HepG2 (cell line): Measurements from ENCODE around the gene CRTC2. TPM values are rescaled to one million over a fixed set of nuclear protein-coding genes. Genes with fewer than 3 reads are reported as not detected.

Experiments
- AGO2 ChIP-seq: fragments of 200-400 bp; formaldehyde crosslinking; optimal IDR thresholded peaks from 2 replicates; pipeline ENCODE3; 2017; ENCODE audit warnings: mild to moderate bottlenecking, low read depth, low read length, moderate library complexity
- ATAD3A ChIP-seq: sonication (generic); formaldehyde crosslinking; IDR thresholded peaks from 2 replicates; pipeline ENCODE4 v1.4.0; 2020; ENCODE audit warnings: missing genetic modification reagents
- EHMT2 ChIP-seq: fragments of 200-600 bp; sonication (generic); IDR thresholded peaks from 2 replicates; pipeline ENCODE4 v1.7.0; 2017; ENCODE audit warnings: antibody characterized with exemption, low read depth, low read length, borderline replicate concordance
- FOXC1 ChIP-seq: sonication (generic); formaldehyde crosslinking; IDR thresholded peaks from 2 replicates; pipeline ENCODE4 v1.8.0; 2022; ENCODE audit warnings: mild to moderate bottlenecking, missing genetic modification reagents, borderline replicate concordance
- HIVEP1 ChIP-seq: sonication (generic); formaldehyde crosslinking; IDR thresholded peaks from 2 replicates; pipeline ENCODE4 v1.4.0; 2020; ENCODE audit warnings: mild to moderate bottlenecking, missing genetic modification reagents
- JDP2 ChIP-seq: sonication (generic); formaldehyde crosslinking; IDR thresholded peaks from 2 replicates; pipeline ENCODE4 v1.8.1; 2022; ENCODE audit warnings: missing genetic modification reagents, borderline replicate concordance
- KDM3A ChIP-seq: IDR thresholded peaks from 2 replicates; pipeline ENCODE4 v1.6.1; 2018; ENCODE audit warnings: low read depth, missing compliant biosample characterization
- KMT2B ChIP-seq: IDR thresholded peaks from 2 replicates; pipeline ENCODE4 v1.6.1; 2016; ENCODE audit warnings: missing genetic modification reagents, missing compliant biosample characterization
- MTF1 ChIP-seq: sonication (generic); formaldehyde crosslinking; IDR thresholded peaks from 2 replicates; pipeline ENCODE4 v1.5.0; 2020; ENCODE audit warnings: missing genetic modification reagents
- NCOA5 ChIP-seq: sonication (generic); formaldehyde crosslinking; IDR thresholded peaks from 2 replicates; pipeline ENCODE4 v1.4.0; 2020; ENCODE audit warnings: missing genetic modification reagents
- PITX1 ChIP-seq: sonication (generic); formaldehyde crosslinking; IDR thresholded peaks from 2 replicates; pipeline ENCODE4 v1.5.1; 2020; ENCODE audit warnings: mild to moderate bottlenecking, missing genetic modification reagents
- RFX5 ChIP-seq: IDR thresholded peaks from 2 replicates; pipeline ENCODE4 v1.6.1; 2011; ENCODE audit warnings: low read depth, low read length, improper control_type of control experiment
- RNF2 ChIP-seq: fragments of 450-650 bp; conservative IDR thresholded peaks from 2 replicates; pipeline ENCODE4 v1.6.1; 2016; ENCODE audit warnings: low read depth
- STAT5B ChIP-seq: sonication (generic); formaldehyde crosslinking; IDR thresholded peaks from 2 replicates; pipeline ENCODE4 v1.4.0; 2020; ENCODE audit warnings: missing genetic modification reagents
- ZNF136 ChIP-seq: sonication (generic); formaldehyde crosslinking; IDR thresholded peaks from 2 replicates; pipeline ENCODE4 v1.8.1; 2022; ENCODE audit warnings: low read depth, mild to moderate bottlenecking, moderate library complexity, missing genetic modification reagents
- ZNF234 ChIP-seq: sonication (generic); formaldehyde crosslinking; conservative IDR thresholded peaks from 2 replicates; pipeline ENCODE4 v1.5.1; 2020; ENCODE audit warnings: mild to moderate bottlenecking, missing genetic modification reagents
- ZNF251 ChIP-seq: sonication (generic); formaldehyde crosslinking; IDR thresholded peaks from 2 replicates; pipeline ENCODE4 v1.9.0; 2021; ENCODE audit warnings: mild to moderate bottlenecking, missing genetic modification reagents
- ZNF326 ChIP-seq: sonication (generic); formaldehyde crosslinking; IDR thresholded peaks from 2 replicates; pipeline ENCODE4 v1.4.0; 2020; ENCODE audit warnings: missing genetic modification reagents, borderline replicate concordance
- ZSCAN22 ChIP-seq: sonication (generic); formaldehyde crosslinking; IDR thresholded peaks from 2 replicates; pipeline ENCODE4 v1.4.0; 2020; ENCODE audit warnings: mild to moderate bottlenecking, missing genetic modification reagents
- polyA plus RNA-seq, 8 experiments: library from polyadenylated mRNA; depleted of rRNA in 3 of 8; stranded (reverse) in 7 of 8; unstranded in 1 of 8; fragments of >200 nt; fragmentation: Illumina TruSeq in 4 of 8; extraction: Trizol in 4 of 8; gene quantifications; 2 replicates each; pipeline versions ENCODE4 v1.2.1 to v1.2.3, GENCODE V29; 2011 to 2016; ENCODE audit warnings: low read depth in 4 of 8, missing spikeins in 1 of 8, mixed read lengths in 1 of 8; ENCODE audit not compliant: insufficient read depth in 1 of 8
- total RNA-seq, 5 experiments: library from RNA; depleted of rRNA; stranded (reverse); fragments of >200 nt; fragmentation: Illumina TruSeq; extraction: Trizol; gene quantifications; 2 replicates each; pipeline ENCODE4 v1.2.3, GENCODE V29; 2016; ENCODE audit warnings: low read depth in 1 of 5
- TF ChIP-seq, protein P1 (sequence below): sonication (generic); formaldehyde crosslinking; IDR thresholded peaks from 2 replicates; pipeline ENCODE4 v1.4.0; 2020; ENCODE audit warnings: missing genetic modification reagents, low read depth, mild to moderate bottlenecking, borderline replicate concordance
- TF ChIP-seq, protein P2 (sequence below): sonication (generic); formaldehyde crosslinking; IDR thresholded peaks from 2 replicates; pipeline ENCODE4 v1.8.0; 2022; ENCODE audit warnings: mild to moderate bottlenecking, missing genetic modification reagents; ENCODE audit not compliant: insufficient replicate concordance
- TF ChIP-seq, protein P3 (sequence below): sonication (generic); formaldehyde crosslinking; IDR thresholded peaks from 2 replicates; pipeline ENCODE4 v1.4.0; 2020; ENCODE audit warnings: missing genetic modification reagents, borderline replicate concordance
- TF ChIP-seq, protein P4 (sequence below): IDR thresholded peaks from 2 replicates; pipeline ENCODE4 v1.6.1; 2016; ENCODE audit warnings: control low read depth

The CRTC2 gene
- total and polyA plus RNA-seq, 2 of the 13 experiments (the other 11 are each of a cell fraction or from before 2014, with no cell fraction given), result 6.1 to 26.7 TPM

DNA sequence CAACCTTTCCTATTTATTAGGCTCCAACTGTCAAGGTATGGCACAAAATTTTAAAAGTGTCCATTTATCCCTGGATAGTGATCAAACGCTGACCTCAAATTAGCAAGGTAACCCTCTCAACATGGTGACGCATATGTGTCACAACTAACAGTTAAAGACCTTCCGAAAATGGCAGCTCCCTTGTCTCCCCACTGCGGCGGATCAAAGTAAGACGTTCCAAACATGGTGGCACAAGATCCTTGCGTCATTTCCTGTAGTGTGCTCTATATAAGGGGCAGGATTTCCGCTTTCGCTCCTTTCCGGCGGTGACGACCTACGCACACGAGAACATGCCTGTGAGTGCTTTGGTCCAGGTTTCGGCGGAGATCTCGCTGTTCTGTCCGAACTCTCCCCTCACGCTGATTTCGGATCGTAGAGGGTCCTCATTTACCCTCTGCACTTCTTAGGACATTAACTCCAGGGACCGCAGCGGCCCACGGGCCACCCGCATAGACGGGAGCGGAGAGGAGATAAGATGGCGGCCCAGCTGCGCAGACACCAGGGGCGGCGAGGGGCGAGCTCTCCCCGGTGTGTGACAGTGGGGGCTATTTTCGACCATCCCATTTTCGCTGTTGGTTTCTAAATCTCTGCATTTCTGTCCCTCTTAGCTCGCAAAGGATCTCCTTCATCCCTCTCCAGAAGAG, 32.2 kb upstream of the CRTC2 start, which contains the start of gene RPS27 (continued):
- TF ChIP-seq MTF1 (CRISPR knock-in tag) (no peak), ZSCAN22 (no peak), AGO2 (peak; percentile 80), RFX5 (peak; percentile 47), KDM3A (CRISPR knock-in tag) (peak; percentile 68; the same call in 1 of the 2 replicates), FOXC1 (CRISPR knock-in tag) (peak; percentile 81), ZNF136 (CRISPR knock-in tag) (no peak), EHMT2 (no peak), NCOA5 (CRISPR knock-in tag) (no peak), STAT5B (no peak; the same call in 1 of the 2 replicates), JDP2 (no peak), KMT2B (CRISPR knock-in tag) (peak; percentile 85), ZNF251 (CRISPR knock-in tag) (0 out of 2 replicates have a peak, but pooled peaks have one; percentile 71), PITX1 (peak; percentile 58), RNF2 (peak; percentile 46; the same call in 1 of the 2 replicates), ZNF326 (CRISPR knock-in tag) (no peak), ATAD3A (CRISPR knock-in tag) (no peak), HIVEP1 (CRISPR knock-in tag) (0 out of 2 replicates have a peak, but pooled peaks have one; percentile 49), ZNF234 (CRISPR knock-in tag) (no peak)
- TF ChIP-seq, protein P1, sequence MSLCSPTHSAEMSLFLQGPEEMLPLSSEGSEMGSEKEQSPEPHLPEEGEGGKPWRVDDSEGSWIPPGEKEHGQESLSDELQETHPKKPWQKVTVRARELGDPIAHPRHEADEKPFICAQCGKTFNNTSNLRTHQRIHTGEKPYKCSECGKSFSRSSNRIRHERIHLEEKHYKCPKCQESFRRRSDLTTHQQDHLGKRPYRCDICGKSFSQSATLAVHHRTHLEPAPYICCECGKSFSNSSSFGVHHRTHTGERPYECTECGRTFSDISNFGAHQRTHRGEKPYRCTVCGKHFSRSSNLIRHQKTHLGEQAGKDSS, result peak; percentile 75
- TF ChIP-seq, protein P2, sequence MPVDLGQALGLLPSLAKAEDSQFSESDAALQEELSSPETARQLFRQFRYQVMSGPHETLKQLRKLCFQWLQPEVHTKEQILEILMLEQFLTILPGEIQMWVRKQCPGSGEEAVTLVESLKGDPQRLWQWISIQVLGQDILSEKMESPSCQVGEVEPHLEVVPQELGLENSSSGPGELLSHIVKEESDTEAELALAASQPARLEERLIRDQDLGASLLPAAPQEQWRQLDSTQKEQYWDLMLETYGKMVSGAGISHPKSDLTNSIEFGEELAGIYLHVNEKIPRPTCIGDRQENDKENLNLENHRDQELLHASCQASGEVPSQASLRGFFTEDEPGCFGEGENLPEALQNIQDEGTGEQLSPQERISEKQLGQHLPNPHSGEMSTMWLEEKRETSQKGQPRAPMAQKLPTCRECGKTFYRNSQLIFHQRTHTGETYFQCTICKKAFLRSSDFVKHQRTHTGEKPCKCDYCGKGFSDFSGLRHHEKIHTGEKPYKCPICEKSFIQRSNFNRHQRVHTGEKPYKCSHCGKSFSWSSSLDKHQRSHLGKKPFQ (CRISPR knock-in tag), result peak; percentile 17
- TF ChIP-seq, protein P3, sequence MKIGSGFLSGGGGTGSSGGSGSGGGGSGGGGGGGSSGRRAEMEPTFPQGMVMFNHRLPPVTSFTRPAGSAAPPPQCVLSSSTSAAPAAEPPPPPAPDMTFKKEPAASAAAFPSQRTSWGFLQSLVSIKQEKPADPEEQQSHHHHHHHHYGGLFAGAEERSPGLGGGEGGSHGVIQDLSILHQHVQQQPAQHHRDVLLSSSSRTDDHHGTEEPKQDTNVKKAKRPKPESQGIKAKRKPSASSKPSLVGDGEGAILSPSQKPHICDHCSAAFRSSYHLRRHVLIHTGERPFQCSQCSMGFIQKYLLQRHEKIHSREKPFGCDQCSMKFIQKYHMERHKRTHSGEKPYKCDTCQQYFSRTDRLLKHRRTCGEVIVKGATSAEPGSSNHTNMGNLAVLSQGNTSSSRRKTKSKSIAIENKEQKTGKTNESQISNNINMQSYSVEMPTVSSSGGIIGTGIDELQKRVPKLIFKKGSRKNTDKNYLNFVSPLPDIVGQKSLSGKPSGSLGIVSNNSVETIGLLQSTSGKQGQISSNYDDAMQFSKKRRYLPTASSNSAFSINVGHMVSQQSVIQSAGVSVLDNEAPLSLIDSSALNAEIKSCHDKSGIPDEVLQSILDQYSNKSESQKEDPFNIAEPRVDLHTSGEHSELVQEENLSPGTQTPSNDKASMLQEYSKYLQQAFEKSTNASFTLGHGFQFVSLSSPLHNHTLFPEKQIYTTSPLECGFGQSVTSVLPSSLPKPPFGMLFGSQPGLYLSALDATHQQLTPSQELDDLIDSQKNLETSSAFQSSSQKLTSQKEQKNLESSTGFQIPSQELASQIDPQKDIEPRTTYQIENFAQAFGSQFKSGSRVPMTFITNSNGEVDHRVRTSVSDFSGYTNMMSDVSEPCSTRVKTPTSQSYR (CRISPR knock-in tag), result 0 out of 2 replicates have a peak, but pooled peaks have one; percentile 46
- TF ChIP-seq, protein P4, sequence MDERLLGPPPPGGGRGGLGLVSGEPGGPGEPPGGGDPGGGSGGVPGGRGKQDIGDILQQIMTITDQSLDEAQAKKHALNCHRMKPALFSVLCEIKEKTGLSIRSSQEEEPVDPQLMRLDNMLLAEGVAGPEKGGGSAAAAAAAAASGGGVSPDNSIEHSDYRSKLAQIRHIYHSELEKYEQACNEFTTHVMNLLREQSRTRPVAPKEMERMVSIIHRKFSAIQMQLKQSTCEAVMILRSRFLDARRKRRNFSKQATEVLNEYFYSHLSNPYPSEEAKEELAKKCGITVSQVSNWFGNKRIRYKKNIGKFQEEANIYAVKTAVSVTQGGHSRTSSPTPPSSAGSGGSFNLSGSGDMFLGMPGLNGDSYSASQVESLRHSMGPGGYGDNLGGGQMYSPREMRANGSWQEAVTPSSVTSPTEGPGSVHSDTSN (CRISPR knock-in tag), result no peak
